ENCODE results near the gene ZBTB24. TPM values are rescaled to one million over a fixed set of nuclear protein-coding genes. Genes with fewer than 3 reads are reported as not detected.

Gene ZBTB24
- total RNA-seq, 2 experiments from 2014 or later, result 17.5 to 22.7 TPM

DNA sequence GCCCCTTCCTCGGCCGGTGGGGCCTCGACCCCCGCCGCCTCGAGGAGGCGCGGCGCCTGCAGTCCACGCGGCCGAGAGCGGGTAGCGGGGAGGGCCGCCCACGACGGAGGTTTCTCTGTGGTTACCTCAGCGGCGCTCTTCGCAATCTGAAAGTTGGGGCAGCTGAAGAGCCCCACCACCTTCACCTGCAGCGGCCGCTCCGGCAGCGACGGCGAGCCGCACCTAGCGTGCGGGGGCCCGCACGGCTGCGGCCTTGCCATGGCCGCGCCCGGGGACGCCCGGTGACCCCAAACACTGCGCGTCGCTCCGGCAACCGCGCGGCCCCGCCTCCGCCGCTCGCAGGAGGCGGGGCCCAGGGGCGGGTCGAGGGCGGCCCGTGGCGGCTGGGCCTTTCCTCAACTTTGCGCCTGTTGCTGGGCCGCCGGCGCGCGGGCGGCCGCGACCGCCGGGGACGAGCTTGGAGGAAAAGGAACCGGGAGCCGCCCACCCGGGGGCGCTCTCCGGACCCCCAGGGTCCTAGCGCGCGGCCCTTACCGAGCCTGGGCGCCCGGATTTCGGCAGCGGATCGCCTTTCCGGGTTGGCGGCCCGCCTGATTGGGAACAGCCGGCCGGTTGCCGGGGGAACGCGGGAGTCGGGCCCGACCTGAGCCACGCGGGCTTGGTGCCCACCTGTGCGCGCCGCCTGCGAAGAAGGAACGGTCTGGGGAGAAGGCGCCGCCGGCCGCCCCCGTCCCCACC, 42.5 kb downstream of the ZBTB24 start, which contains the start of the genes PPIL6 and SMPD2:
Gene PPIL6, minus strand, starts transcription at position 298 of the 738 bp plus-strand sequence. Its CDS starts 38 bp downstream, at position 260.
Gene SMPD2, plus strand, starts transcription at position 394 of the 738 bp plus-strand sequence. CDS start 398 bp downstream, outside the sequence.
- ATAC-seq (peak; percentile 93), DNase-seq (peak; percentile 84)
- Mint-ChIP-seq H3K27ac (peak within 1 kb of the TSS; percentile 77), H3K9me3 (ENCODE audit: low read depth) (no peaks in the 10 kb centered on the region), H3K4me3 (peak within 1 kb of the TSS; percentile 88), H3K27me3 (no peaks in the 10 kb centered on the region), H3K36me3 (peaks cover 15% of the 10 kb centered on the region), H3K4me1 (peaks cover 29% of the 10 kb centered on the region)
- CTCF ChIA-PET, result interaction anchor here (0.8 to 5.8 kb wide), 5 partner anchors 10 to 73 kb away, joined by 3 to 40 read pairs (median 9); partner anchors contain the start of genes CD164 and MICAL1

DNA sequence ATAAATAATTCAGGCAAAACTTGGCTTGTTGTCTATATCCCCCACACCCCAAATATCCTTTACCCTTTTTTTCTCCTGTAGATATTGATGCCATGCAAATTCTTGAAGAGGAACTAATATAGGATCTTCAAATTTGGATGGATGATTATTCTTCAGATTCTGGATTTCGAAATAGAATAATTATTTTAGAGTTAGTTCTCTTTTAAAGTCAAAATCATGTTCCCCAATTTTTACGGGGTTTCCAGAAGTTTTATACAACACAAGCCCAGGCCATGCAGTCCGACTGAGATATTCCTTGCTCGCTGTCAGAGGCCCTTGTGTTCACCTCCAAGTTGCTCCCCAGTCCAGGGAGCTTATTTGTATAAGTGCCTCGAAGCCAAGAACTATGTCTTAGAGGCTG, 47.0 kb downstream of the ZBTB24 start:
- Mint-ChIP-seq H3K36me3 (no peaks in the 10 kb centered on the region), H3K27me3 (peaks cover 7% of the 10 kb centered on the region), H3K27ac (no peak overlapping the region), H3K4me3 (no peak overlapping the region), H3K9me3 (ENCODE audit: low read depth) (no peaks in the 10 kb centered on the region), H3K4me1 (peaks cover 3% of the 10 kb centered on the region)
- no peak for ATAC-seq
- no peak for DNase-seq
- CTCF ChIA-PET, result interaction anchor here (0.6 to 2.3 kb wide), 2 partner anchors 53 to 248 kb away, joined by 3 to 5 read pairs; partner anchors contain the start of gene CD164

DNA sequence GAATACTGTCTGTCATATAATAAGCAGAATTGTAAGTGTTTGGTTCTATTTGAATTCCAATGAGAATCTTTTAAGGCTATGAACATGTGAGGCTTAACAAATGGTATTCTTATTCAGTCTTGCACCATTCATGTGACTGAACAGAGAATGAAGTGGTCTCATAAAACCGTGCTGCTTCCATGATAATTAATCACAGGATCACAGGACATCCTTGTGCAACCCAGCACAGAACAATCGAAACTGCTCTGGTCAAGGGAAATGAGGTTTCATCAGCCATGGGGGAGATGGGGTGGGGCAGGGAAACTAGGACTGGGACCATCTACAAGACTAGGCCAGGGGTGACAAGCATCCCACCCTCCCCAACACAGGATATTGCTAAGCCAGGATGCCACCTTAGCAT, 48.6 kb downstream of the ZBTB24 start:
- ATAC-seq, result no peak
- DNase-seq, result no peak
- H3K4me1 Mint-ChIP-seq, result no peaks in the 10 kb centered on the region
- H3K27me3 Mint-ChIP-seq, result peaks cover 7% of the 10 kb centered on the region
- H3K27ac Mint-ChIP-seq, result no peak overlapping the region
- H3K9me3 Mint-ChIP-seq (ENCODE audit: low read depth), result no peaks in the 10 kb centered on the region
- no peak overlapping the region for H3K4me3 Mint-ChIP-seq
- H3K36me3 Mint-ChIP-seq, result no peaks in the 10 kb centered on the region
- CTCF ChIA-PET, result interaction anchor here (1.4 to 2.3 kb wide), 2 partner anchors 51 to 247 kb away, joined by 4 to 5 read pairs; no protein-coding TSS in a partner anchor

DNA sequence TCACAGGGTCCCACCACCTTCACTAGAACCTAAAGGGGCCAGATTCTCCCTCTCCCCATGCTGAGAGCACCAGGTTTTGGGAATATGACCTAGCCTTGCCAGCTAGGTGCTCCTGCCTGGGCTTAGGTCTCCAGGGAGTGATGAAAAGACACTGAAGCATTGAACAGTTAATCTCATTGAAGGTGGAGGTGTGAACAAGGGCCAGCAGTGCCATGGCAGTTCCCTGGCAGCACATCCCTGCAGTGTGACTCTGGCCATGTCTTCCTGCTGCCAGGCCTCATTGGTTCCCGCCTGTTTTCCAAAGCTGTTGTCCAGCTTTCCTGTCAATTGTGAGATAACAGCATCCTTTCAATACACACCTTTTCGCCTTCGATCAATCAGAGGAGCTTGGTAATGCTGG, 53.5 kb downstream of the ZBTB24 start:
- CTCF ChIA-PET, result no interaction called here
- H3K36me3 Mint-ChIP-seq, result no peaks in the 10 kb centered on the region
- DNase-seq, result no peak

DNA sequence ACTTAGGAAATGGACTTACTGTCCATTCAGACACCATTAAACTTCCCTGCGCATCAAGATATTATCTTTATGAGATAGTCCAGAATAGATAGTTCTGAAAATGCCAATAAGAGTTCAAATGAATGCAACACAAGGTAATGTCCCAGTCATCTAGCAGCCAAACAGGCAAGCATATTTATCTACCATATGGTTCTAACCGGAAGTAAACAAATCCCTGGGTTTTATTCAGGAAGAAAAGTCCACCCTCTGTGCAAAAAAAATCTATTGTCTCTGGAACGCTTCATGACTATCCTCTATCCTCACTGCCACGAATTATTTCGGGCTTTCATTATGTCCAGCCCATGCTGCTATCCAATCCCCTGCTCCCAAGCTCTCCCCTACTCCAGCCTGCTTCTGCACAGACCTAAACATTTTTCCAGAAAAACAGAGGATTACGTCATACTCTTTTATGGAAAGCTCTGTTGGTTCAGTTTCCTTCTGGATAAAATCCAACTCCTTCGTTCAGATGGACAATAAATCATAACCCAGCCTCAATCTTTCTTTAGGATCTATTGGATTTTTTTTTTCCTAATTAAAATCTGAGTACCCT, 54.0 kb downstream of the ZBTB24 start:
- H3K9me3 Mint-ChIP-seq (ENCODE audit: low read depth), result no peaks in the 10 kb centered on the region
- H3K27ac Mint-ChIP-seq, result no peak overlapping the region
- H3K27me3 Mint-ChIP-seq, result peaks cover 12% of the 10 kb centered on the region
- CTCF ChIA-PET, result interaction anchor here (1.5 kb wide), 1 partner anchor 46 kb away, joined by 4 read pairs; no protein-coding TSS in a partner anchor
- ATAC-seq, result no peak
- no peak overlapping the region for H3K4me3 Mint-ChIP-seq
- no peak for DNase-seq
- H3K4me1 Mint-ChIP-seq, result peaks cover 1% of the 10 kb centered on the region
- H3K36me3 Mint-ChIP-seq, result no peaks in the 10 kb centered on the region

More for the DNA sequence above, 53.5 kb downstream of the ZBTB24 start:
- ATAC-seq, result no peak
- H3K27me3 Mint-ChIP-seq, result peaks cover 12% of the 10 kb centered on the region
- H3K4me1 Mint-ChIP-seq, result peaks cover 1% of the 10 kb centered on the region
- H3K9me3 Mint-ChIP-seq (ENCODE audit: low read depth), result no peaks in the 10 kb centered on the region
- no peak overlapping the region for H3K27ac Mint-ChIP-seq
- no peak overlapping the region for H3K4me3 Mint-ChIP-seq

DNA sequence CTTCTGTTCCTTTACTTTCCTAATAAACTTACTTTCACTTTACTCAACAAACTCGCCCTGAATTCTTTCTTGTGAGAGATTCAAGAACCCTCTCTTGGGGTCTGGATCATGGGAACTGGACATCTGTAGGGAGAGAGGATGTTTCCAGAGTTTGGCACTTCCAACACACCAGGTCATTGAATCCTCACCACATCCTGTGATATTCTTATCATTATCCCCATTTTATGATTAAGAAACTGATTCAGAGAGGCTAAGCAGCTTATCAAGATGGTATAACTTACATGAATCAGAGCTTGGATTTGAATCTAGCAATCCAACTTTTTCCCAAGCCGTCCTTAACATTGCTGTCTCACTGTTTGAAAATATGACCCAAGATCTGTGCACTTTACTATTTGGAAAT, 58.1 kb downstream of the ZBTB24 start:
- no peak overlapping the region for H3K27ac Mint-ChIP-seq
- CTCF ChIA-PET, result interaction anchor here (0.9 to 1.0 kb wide), 2 partner anchors 12 to 17 kb away, joined by 3 read pairs; no protein-coding TSS in a partner anchor
- H3K4me1 Mint-ChIP-seq, result peaks cover 1% of the 10 kb centered on the region
- peaks cover 9% of the 10 kb centered on the region for H3K27me3 Mint-ChIP-seq
- no peak overlapping the region for H3K4me3 Mint-ChIP-seq
- no peak for DNase-seq
- no peaks in the 10 kb centered on the region for H3K36me3 Mint-ChIP-seq
- ATAC-seq, result no peak
- H3K9me3 Mint-ChIP-seq (ENCODE audit: low read depth), result no peaks in the 10 kb centered on the region

DNA sequence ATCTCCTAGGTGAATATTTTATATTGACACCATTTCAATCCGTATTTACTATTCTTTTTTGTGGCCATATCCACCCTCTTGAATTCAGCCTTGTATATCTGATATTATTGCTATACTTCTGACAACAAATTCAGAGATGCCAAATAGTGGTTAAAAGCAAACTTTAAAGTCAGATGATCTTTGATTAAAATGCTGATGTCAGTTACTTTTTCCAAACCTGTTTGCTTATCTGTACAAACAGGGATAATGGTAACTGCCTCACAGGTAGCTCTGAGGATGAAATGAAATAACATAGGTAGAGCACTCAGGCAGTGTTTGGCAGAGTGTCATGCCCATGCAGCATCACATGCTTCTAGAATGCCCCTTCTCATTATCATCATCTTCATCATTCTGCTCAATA, 61.8 kb downstream of the ZBTB24 start:
- ATAC-seq, result no peak
- DNase-seq, result no peak
- Mint-ChIP-seq H3K4me3 (no peak overlapping the region), H3K9me3 (ENCODE audit: low read depth) (no peaks in the 10 kb centered on the region), H3K4me1 (peaks cover 1% of the 10 kb centered on the region), H3K27ac (no peak overlapping the region), H3K36me3 (no peaks in the 10 kb centered on the region), H3K27me3 (peaks cover 4% of the 10 kb centered on the region)
- CTCF ChIA-PET, result interaction anchor here (1.1 kb wide), 1 partner anchor 9 kb away, joined by 3 read pairs; no protein-coding TSS in a partner anchor

DNA sequence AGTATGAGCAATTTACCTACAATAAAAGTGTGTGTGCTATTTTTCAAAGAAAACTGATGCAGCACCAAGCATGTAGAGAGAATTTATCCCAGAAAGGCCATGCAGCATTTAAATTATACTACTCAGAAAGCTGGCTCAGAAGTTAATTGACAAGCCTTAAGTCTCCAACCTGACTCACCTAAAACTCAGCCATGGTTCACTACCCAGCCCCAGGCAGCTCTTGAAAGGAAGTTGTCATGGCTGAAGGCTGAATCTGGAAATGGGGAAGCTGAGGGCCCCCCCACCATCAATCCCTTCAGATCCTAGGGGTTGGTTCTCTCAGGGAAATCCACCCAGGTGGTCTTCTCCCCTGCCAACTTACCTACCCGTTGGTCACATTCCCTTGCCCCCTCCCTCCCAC, 62.3 kb downstream of the ZBTB24 start:
- Mint-ChIP-seq H3K9me3 (ENCODE audit: low read depth) (no peaks in the 10 kb centered on the region), H3K4me3 (no peak overlapping the region), H3K36me3 (no peaks in the 10 kb centered on the region), H3K4me1 (peaks cover 1% of the 10 kb centered on the region), H3K27me3 (peaks cover 4% of the 10 kb centered on the region), H3K27ac (no peak overlapping the region)
- no peak for DNase-seq
- no peak for ATAC-seq
- CTCF ChIA-PET, result interaction anchor here (1.1 kb wide), 1 partner anchor 9 kb away, joined by 3 read pairs; no protein-coding TSS in a partner anchor

DNA sequence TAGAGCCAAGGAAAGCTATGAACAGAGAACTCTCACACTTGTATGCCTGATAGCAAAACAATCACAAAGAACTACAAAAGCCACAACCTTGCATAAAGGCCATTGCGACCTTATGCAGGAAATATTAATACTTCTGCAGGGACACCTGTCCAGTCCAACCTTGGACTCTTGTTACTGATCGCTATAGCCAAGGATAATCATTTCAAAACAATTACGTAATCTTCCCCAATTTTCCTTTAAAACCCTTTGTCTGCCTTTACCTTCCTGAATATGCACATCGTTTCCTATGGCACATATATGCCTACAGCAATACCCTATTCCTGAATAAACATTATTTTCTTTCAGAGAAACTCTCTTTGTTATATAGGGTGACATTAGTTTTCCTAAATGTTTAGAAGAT, 65.4 kb downstream of the ZBTB24 start:
- CTCF ChIA-PET, result no interaction called here
- no peak overlapping the region for H3K4me3 Mint-ChIP-seq
- ATAC-seq (no peak), DNase-seq (no peak)
- H3K27me3 Mint-ChIP-seq, result peaks cover 16% of the 10 kb centered on the region
- no peaks in the 10 kb centered on the region for H3K36me3 Mint-ChIP-seq
- no peaks in the 10 kb centered on the region for H3K9me3 Mint-ChIP-seq (ENCODE audit: low read depth)
- H3K4me1 Mint-ChIP-seq, result no peaks in the 10 kb centered on the region
- no peak overlapping the region for H3K27ac Mint-ChIP-seq

Other genes starting within 250 kb of the ZBTB24 start
- gene CD164, start 100.8 kb downstream of the ZBTB24 start, total RNA-seq, result 100 to 1,000 TPM; 238 to 275 TPM
- gene PPIL6, start 42.6 kb downstream of the ZBTB24 start, total RNA-seq, result under 1 TPM in 1 of 2 experiments, not detected in 1; 0.21 TPM
- gene SMPD2, start 42.5 kb downstream of the ZBTB24 start, total RNA-seq, result 10 to 100 TPM; 14.3 to 14.6 TPM
- 10 to 100 TPM; 86.0 to 93.1 TPM for gene MICAL1, start 27.4 kb downstream of the ZBTB24 start, total RNA-seq
- 1 to 10 TPM; 4.4 to 6.2 TPM for gene AK9, start 208.0 kb upstream of the ZBTB24 start, total RNA-seq
- gene FIG4, start 208.1 kb upstream of the ZBTB24 start, total RNA-seq, result 10 to 100 TPM in 1 of 2 experiments, 1 to 10 TPM in 1; 9.0 to 11.1 TPM